Epithelial cell of esophagus (primary cell): ENCODE data around the gene CCKAR.

Experiments
- DNase-seq: peaks from one replicate; pipeline ENCODE4 v3.0.0; 2010; ENCODE audit warnings: low read depth
- H3K4me3 ChIP-seq: 2 replicates; pipeline ENCODE4 v1.5.1; 2011; ENCODE audit warnings: mild to moderate bottlenecking, low read length, control low read depth
- TF ChIP-seq, protein P1 (sequence below): IDR thresholded peaks from 2 replicates; pipeline ENCODE4 v1.5.1; 2011; ENCODE audit warnings: low read depth, mild to moderate bottlenecking, low read length, control low read depth, inconsistent platforms; ENCODE audit not compliant: insufficient read depth; ENCODE audit errors: missing control alignments

The CCKAR gene

DNA sequence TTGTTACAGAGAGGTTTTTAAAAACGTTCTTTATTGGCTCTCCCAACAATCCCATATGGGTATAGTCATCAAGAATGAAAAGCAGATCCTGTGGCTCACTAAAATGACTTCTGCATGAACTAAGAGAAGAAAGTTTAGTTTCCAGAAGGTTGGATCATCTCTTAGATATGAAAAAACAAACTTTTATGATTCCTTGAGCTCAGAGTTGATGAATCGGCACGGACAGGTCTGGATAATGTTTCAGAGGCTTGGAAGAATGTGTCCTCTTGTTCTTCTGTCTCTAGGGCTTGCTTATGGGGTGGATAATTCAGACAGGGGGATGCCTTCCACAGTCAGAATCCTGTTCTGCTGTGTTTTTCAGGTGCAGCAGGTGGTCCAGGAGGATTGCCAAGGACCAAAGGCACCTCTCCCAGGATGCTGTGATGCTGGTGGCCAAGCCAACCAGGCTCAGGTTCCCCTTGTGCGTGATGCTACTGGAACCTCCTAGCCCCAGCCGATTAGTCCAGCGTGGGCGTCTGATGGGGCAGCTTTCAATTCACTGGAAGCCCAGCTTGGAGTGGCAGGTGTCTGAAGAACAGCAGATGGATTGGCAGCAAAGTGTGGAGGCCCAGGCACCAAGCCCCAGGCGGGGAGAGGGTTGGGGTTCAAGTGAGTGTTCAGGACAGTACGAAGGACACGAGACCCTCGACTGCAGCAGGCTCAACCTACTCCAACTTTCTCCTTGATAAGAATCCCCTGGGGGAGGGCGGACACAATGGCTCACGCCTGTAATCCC is 30.3 kb downstream of the CCKAR start:
- TF ChIP-seq, protein P1, sequence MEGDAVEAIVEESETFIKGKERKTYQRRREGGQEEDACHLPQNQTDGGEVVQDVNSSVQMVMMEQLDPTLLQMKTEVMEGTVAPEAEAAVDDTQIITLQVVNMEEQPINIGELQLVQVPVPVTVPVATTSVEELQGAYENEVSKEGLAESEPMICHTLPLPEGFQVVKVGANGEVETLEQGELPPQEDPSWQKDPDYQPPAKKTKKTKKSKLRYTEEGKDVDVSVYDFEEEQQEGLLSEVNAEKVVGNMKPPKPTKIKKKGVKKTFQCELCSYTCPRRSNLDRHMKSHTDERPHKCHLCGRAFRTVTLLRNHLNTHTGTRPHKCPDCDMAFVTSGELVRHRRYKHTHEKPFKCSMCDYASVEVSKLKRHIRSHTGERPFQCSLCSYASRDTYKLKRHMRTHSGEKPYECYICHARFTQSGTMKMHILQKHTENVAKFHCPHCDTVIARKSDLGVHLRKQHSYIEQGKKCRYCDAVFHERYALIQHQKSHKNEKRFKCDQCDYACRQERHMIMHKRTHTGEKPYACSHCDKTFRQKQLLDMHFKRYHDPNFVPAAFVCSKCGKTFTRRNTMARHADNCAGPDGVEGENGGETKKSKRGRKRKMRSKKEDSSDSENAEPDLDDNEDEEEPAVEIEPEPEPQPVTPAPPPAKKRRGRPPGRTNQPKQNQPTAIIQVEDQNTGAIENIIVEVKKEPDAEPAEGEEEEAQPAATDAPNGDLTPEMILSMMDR: no peak
- no peak for DNase-seq
- H3K4me3 ChIP-seq: no peak overlapping the region

- DNase-seq: peak; percentile 67
- TF ChIP-seq, protein P1: peak; percentile 67
- H3K4me3 ChIP-seq: no peak overlapping the region
Measured at GRCh38 chr4:26459054-26459755, 31.1 kb downstream of the CCKAR start.

GRCh38 chr4:26458157-26458561 is 32.1 kb downstream of the CCKAR start:
- DNase-seq: no peak
- TF ChIP-seq, protein P1: no peak
- no peak overlapping the region for H3K4me3 ChIP-seq

DNA sequence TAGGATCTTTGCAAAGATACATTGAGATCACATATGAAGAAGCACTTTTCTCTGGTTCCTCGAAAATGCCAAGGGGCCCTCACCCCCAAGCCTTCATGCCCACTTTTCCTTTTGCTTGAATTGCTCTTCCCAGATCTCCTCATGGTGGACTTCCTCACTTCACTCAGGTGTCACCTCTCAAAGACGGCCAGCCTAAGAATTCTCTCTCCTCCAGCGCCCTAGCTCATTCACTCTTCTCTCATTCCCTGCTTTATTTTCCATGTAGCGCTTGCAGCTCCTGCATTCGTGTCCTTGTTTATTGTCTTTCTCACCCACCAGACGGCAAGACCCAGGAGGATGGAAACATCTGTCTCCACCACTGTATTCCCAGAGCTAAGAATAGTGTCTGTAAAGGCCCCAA is 32.9 kb downstream of the CCKAR start:
- no peak overlapping the region for H3K4me3 ChIP-seq
- TF ChIP-seq, protein P1: no peak
- DNase-seq: no peak

DNA sequence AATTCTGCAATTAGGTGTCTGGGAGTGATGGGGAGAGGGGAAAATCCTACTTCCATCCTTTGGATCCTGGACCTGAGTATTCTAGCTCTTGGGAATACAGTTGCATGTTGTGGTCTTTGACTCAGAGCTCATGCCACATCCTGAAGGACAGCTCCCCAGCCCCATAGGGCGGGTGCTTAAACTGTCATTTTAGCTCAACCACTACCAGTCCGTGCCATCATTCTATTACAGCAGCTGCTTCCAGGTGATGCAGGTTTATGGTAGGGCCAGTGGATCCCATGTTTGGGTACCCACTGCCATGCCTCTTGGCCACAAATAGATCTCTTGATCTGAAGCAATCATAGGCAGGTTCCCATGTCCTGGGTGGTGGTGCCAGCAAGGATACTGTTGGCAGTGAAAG is 34.7 kb downstream of the CCKAR start:
- no peak overlapping the region for H3K4me3 ChIP-seq
- no peak for DNase-seq
- TF ChIP-seq, protein P1: no peak

- H3K4me3 ChIP-seq: no peak overlapping the region
- TF ChIP-seq, protein P1: no peak
- DNase-seq: no peak
Measured at GRCh38 chr4:26454961-26455360, 35.3 kb downstream of the CCKAR start.
